Skeletal muscle tissue (tissue), 4 donors: ENCODE results near the gene ZBTB42. TPM values are rescaled to one million over a fixed set of nuclear protein-coding genes. Genes with fewer than 3 reads are reported as not detected.
"Not testable (repeated sequence)": the region's sequence is repeated elsewhere in the genome, so short reads cannot be mapped to it uniquely, and the experiment has no call there.

ENCODE experiments used
- H3K27ac ChIP-seq: one replicate; pipeline ENCODE4 v1.7.0; 2013; ENCODE audit warnings: mild to moderate bottlenecking, low read depth, low read length, inconsistent platforms
- H3K27me3 ChIP-seq, 3 donors: one replicate each; pipeline ENCODE4 v1.7.0; 2013; ENCODE audit warnings: low read length in 3 of 3; ENCODE audit not compliant: control insufficient read depth in 3 of 3, insufficient read depth in 3 of 3
- H3K36me3 ChIP-seq, 3 donors: one replicate each; pipeline ENCODE4 v1.7.0; 2013; ENCODE audit warnings: low read length in 3 of 3; ENCODE audit not compliant: control insufficient read depth in 3 of 3, insufficient read depth in 3 of 3
- H3K4me1 ChIP-seq, 3 donors: one replicate each; pipeline ENCODE4 v1.7.0; 2013; ENCODE audit warnings: low read length in 3 of 3, mild to moderate bottlenecking in 3 of 3; ENCODE audit not compliant: control insufficient read depth in 3 of 3, insufficient read depth in 3 of 3
- H3K4me3 ChIP-seq, 3 donors: one replicate each; pipeline ENCODE4 v1.7.0; 2013; ENCODE audit warnings: low read length in 3 of 3
- H3K9ac ChIP-seq, 3 donors: one replicate each; pipeline ENCODE4 v1.7.0; 2013; ENCODE audit warnings: low read length in 3 of 3, mild to moderate bottlenecking in 3 of 3, moderate library complexity in 2 of 3, low read depth in 1 of 3
- H3K9me3 ChIP-seq, 3 donors: one replicate each; pipeline ENCODE4 v1.7.0; 2013; ENCODE audit warnings: low read length in 3 of 3; ENCODE audit not compliant: control insufficient read depth in 3 of 3
- total RNA-seq: library from RNA; depleted of rRNA; stranded (reverse); fragments of >200 nt; gene quantifications from one replicate; pipeline ENCODE4 v1.2.3, GENCODE V29; 2014
- donor health status: Osteomylitis.

ZBTB42 gene
- total RNA-seq, 1 donor from 2014 or later, result 3.7 TPM

DNA sequence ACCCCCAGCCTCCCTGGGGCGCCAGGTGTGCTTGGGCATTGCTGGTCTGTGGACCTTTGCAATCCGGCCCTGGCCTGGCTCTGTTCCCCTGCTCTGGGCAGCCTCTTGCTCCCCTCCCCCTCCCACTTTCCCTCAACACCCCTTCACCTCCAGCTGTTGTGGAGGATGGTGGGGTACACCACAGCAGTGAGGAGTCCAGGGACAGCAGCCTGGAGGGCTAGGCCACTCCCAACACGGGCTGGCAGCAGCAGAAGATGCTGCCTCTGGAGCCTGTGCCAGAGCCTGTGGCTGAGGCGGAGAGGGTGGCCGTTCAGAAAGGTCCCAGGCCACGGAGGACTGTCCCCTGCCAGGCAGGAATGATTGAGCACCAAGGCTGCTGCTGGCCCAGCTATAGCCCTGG, 7.6 kb downstream of the ZBTB42 start:
- Histone ChIP-seq H3K27ac (no peak overlapping the region), H3K9me3 (no peaks in the 10 kb centered on the region), H3K27me3 (no peaks in the 10 kb centered on the region), H3K9ac (no peak overlapping the region), H3K4me1 (peaks cover 9 to 27% (median 17%) of the 10 kb centered on the region in 3 donors), H3K36me3 (no peaks in the 10 kb centered on the region), H3K4me3 (no peak overlapping the region)

GRCh38 chr14:104810316-104810715, 9.4 kb downstream of the ZBTB42 start:
- Histone ChIP-seq H3K4me3 (no peak overlapping the region), H3K27me3 (no peaks in the 10 kb centered on the region), H3K9me3 (no peaks in the 10 kb centered on the region), H3K36me3 (no peaks in the 10 kb centered on the region), H3K4me1 (peaks cover 18 to 31% (median 19%) of the 10 kb centered on the region in 3 donors), H3K27ac (no peak overlapping the region), H3K9ac (no peak overlapping the region)

DNA sequence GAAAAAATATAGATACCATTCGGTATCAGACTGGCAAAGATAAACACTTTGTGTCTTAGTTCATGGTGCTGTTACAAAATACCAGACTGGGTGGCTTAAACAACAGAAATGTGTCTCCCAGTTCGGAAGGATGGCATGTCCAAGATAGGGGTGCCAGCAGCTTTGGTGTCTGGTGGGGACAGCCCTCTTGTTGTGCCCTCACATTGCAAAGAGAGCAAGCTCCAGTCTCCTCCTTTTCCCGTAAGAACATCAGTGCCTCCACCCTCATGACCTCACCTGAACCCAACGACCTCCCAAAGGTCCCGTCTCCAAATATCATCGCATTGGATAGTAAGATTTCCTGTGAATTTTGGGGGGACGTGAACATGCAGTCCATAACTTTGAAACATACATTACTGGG, 12.4 kb downstream of the ZBTB42 start:
- Histone ChIP-seq H3K27me3 (no peaks in the 10 kb centered on the region), H3K4me3 (no peak overlapping the region)

GRCh38 chr14:104814701-104815100, 13.8 kb downstream of the ZBTB42 start:
- Histone ChIP-seq H3K4me3 (peak overlapping the region in 2 of 3 donors; percentile 90 to 99), H3K27ac (peak overlapping the region; percentile 89), H3K9ac (peak overlapping the region in 2 of 3 donors; percentile 95 to 98)

More for the DNA sequence above, 12.4 kb downstream of the ZBTB42 start:
- peaks cover 0 to 2% (median 0%) of the 10 kb centered on the region in 3 donors for H3K36me3 ChIP-seq
- no peak overlapping the region for H3K27ac ChIP-seq
- peaks cover 24 to 38% (median 25%) of the 10 kb centered on the region in 3 donors for H3K4me1 ChIP-seq
- H3K9ac ChIP-seq, result no peak overlapping the region
- peaks cover 0 to 2% (median 0%) of the 10 kb centered on the region in 3 donors for H3K9me3 ChIP-seq

DNA sequence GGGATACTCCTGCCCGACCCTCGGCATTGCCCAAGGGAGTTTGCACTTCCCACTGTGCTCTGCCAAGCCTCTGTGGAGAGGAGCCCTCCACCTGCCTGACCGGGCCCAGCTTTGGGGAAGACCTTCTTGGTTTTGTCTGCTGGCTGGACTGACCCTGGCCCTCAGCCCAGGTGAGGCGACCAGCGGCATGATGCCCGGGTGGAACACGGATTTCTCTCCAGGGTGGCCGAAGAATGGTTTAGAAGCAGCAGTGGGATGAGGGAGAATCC, 15.6 kb downstream of the ZBTB42 start:
- Histone ChIP-seq H3K27ac (peak overlapping the region; percentile 89), H3K4me3 (peak overlapping the region; percentile 88 to 99 (median 97)), H3K36me3 (peaks cover 0 to 2% (median 0%) of the 10 kb centered on the region in 3 donors), H3K4me1 (peaks cover 24 to 38% (median 25%) of the 10 kb centered on the region in 3 donors), H3K9ac (peak overlapping the region; percentile 94 to 98 (median 95)), H3K9me3 (peaks cover 0 to 2% (median 0%) of the 10 kb centered on the region in 3 donors), H3K27me3 (no peaks in the 10 kb centered on the region)

More at GRCh38 chr14:104814701-104815100, 13.8 kb downstream of the ZBTB42 start:
- H3K9me3 ChIP-seq, H3K27me3 ChIP-seq, H3K36me3 ChIP-seq: not testable (repeated sequence)
- peaks cover 24 to 38% (median 25%) of the 10 kb centered on the region in 3 donors for H3K4me1 ChIP-seq

DNA sequence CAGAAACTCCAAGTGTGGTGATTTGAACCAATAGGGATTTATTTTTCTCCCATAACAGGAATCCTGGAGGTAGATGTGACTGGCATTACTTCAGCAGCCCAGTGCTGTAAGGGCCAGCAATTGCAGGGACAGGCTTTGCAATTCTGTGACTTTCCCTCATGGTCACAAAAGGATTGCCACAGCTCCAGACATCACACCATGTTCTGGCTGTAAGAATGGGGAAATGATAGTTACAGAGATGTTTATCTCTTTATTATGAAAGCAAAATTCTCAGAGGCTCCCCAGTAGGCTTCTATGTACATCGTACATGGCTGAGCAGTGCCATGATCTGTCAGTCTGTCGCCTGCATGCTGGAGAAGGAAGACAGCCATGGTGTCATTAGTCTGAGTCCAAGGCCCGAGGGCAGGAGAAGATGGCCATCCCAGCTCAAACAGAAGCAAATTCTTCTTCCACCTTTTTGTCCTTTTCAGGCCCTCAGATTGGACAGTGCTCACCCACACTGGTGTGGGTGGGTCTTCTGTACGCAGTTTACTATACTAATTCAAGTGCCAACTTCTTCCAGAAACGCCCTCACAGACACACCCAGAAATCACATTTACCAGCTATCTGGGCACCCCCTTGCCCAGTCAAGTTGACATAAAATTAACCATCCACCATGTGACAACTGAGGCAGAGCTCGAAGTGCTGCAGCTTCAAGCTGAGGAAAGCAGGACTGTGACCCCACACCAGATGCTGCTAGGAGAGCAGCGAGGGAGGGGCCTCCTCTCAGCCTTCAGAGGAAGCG, 17.2 kb downstream of the ZBTB42 start:
- H3K4me1 ChIP-seq, result peaks cover 24 to 38% (median 25%) of the 10 kb centered on the region in 3 donors
- no peak overlapping the region for H3K4me3 ChIP-seq
- H3K36me3 ChIP-seq, result peaks cover 0 to 2% (median 0%) of the 10 kb centered on the region in 3 donors
- peaks cover 0 to 3% (median 0%) of the 10 kb centered on the region in 3 donors for H3K27me3 ChIP-seq
- no peak overlapping the region for H3K9ac ChIP-seq
- H3K9me3 ChIP-seq, result peaks cover 0 to 2% (median 0%) of the 10 kb centered on the region in 3 donors
- H3K27ac ChIP-seq, result no peak overlapping the region

DNA sequence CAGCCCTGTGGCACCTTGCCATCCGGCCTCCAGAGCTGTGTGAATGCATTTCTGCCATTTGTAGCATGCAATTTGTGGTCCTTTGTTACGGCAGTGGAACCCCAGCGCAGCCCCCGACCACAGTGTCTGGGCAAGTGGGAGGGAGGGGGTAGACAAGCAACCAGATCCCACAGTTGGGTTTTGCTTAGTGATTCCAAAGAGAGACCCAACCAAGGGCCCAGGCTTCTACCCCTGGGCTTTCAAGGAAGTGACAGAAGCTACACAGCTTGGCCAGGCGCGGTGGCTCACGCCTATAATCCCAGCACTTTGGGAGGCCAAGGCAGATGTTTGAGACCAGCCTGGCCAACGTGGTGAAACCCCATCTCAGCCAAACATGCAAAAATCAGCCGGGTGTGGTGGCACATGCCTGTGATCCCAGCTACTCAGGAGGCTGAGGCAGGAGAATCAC, 17.8 kb downstream of the ZBTB42 start:
- H3K27me3 ChIP-seq, result peaks cover 0 to 3% (median 0%) of the 10 kb centered on the region in 3 donors
- no peak overlapping the region for H3K4me3 ChIP-seq
- no peak overlapping the region for H3K27ac ChIP-seq
- H3K4me1 ChIP-seq, result peaks cover 19 to 32% (median 20%) of the 10 kb centered on the region in 3 donors
- H3K36me3 ChIP-seq, result peaks cover 0 to 2% (median 0%) of the 10 kb centered on the region in 3 donors
- H3K9me3 ChIP-seq, result peaks cover 0 to 2% (median 0%) of the 10 kb centered on the region in 3 donors
- H3K9ac ChIP-seq, result no peak overlapping the region

GRCh38 chr14:104819361-104819781, 18.5 kb downstream of the ZBTB42 start:
- Histone ChIP-seq H3K27me3 (peaks cover 0 to 5% (median 3%) of the 10 kb centered on the region in 3 donors), H3K9me3 (peaks cover 0 to 2% (median 0%) of the 10 kb centered on the region in 3 donors), H3K4me3 (no peak overlapping the region), H3K9ac (no peak overlapping the region), H3K36me3 (peaks cover 0 to 2% (median 0%) of the 10 kb centered on the region in 3 donors), H3K27ac (no peak overlapping the region), H3K4me1 (peaks cover 18 to 26% (median 19%) of the 10 kb centered on the region in 3 donors)

- peaks cover 0 to 14% (median 11%) of the 10 kb centered on the region in 3 donors for H3K27me3 ChIP-seq
- H3K9ac ChIP-seq, result no peak overlapping the region
- H3K4me3 ChIP-seq, result no peak overlapping the region
- H3K36me3 ChIP-seq, result peaks cover 0 to 2% (median 0%) of the 10 kb centered on the region in 3 donors
- H3K9me3 ChIP-seq, result peaks cover 0 to 2% (median 0%) of the 10 kb centered on the region in 3 donors
- H3K27ac ChIP-seq, result no peak overlapping the region
- H3K4me1 ChIP-seq, result peaks cover 14 to 20% (median 15%) of the 10 kb centered on the region in 3 donors
Observed at GRCh38 chr14:104820669-104821228, 19.8 kb downstream of the ZBTB42 start.
